GM13977 (cell line): ENCODE data around the gene MAML3.
A peak's percentile ranks its signal among the peaks of the same experiment; 100 is the strongest.

Experiments used
- DNase-seq: peaks from one replicate; pipeline ENCODE4 v3.0.0; 2012; ENCODE audit warnings: low spot score
- CTCF ChIP-seq: IDR thresholded peaks from 2 replicates; pipeline ENCODE4 v1.5.1; 2012; ENCODE audit warnings: mild to moderate bottlenecking, control low read depth; ENCODE audit not compliant: insufficient read depth; ENCODE audit errors: extremely low read depth, missing control alignments
- in situ Hi-C: fragments of 300-500 bp; cut with MboI; formaldehyde crosslinking; loops from one replicate; pipeline ENCODE4 v1.12.0; 2022; ENCODE audit warnings: low sequenced_read_pairs, low pct_unique_long_range_greater_than_20kb, mixed read lengths, inconsistent platforms; ENCODE audit not compliant: unreplicated experiment

MAML3 gene

GRCh38 chr4:139889901-139890300 is 264.1 kb downstream of the MAML3 start:
- no peak for DNase-seq
- no peak for TF ChIP-seq CTCF
- in situ Hi-C loops = no loop called here

GRCh38 chr4:139889264-139889663 is 264.7 kb downstream of the MAML3 start:
- DNase-seq = no peak
- in situ Hi-C loops = no loop called here

GRCh38 chr4:139887962-139888735 is 265.8 kb downstream of the MAML3 start:
- TF ChIP-seq CTCF = no peak
- DNase-seq = peak; percentile 31
- in situ Hi-C loops = no loop called here

More at GRCh38 chr4:139889264-139889663, 264.7 kb downstream of the MAML3 start:
- no peak for TF ChIP-seq CTCF

GRCh38 chr4:139887376-139887802 is 266.6 kb downstream of the MAML3 start:
- TF ChIP-seq CTCF = no peak
- in situ Hi-C loops = no loop called here
- DNase-seq = no peak

- DNase-seq = no peak
- in situ Hi-C loops = no loop called here
- TF ChIP-seq CTCF = no peak
Observed at GRCh38 chr4:139886798-139887197, 267.2 kb downstream of the MAML3 start.

GRCh38 chr4:139884438-139884837 is 269.5 kb downstream of the MAML3 start:
- in situ Hi-C loops = no loop called here
- TF ChIP-seq CTCF = no peak
- DNase-seq = no peak

GRCh38 chr4:139880841-139881240 is 273.1 kb downstream of the MAML3 start:
- in situ Hi-C loops = no loop called here
- TF ChIP-seq CTCF = no peak
- DNase-seq = no peak
